ENCODE results near the gene GMDS.

DNA sequence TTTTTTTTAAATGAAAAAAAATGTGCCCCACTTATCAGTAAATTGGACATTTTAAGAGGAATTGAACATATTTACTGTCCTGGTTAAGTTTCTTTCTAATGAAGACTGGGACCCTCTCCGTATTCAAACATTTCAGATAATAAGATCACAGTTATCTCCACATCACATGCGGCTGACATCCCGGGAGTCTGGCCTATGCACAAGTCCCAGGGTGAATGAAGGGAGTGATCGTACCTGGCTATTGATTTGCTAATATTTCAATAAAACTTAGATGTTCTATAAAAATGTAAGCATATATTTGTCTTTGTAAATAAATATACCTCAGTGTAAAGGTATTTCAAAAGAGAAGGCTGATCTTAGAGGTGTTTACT is 577.6 kb downstream of the GMDS start:
- TF ChIP-seq ZNF70 (CRISPR knock-in tag; IDR thresholded peaks at IDR 0.05) (no peak), ZC3H10 (CRISPR knock-in tag; IDR thresholded peaks at IDR 0.05) (no peak), RARB (CRISPR knock-in tag; IDR thresholded peaks at IDR 0.05) (no peak), CREB5 (CRISPR knock-in tag; IDR thresholded peaks at IDR 0.05; ENCODE audit: low read depth) (no peak), PPARA (CRISPR knock-in tag; IDR thresholded peaks at IDR 0.05; ENCODE audit: borderline replicate concordance) (no peak), ZNF8 (CRISPR knock-in tag; IDR thresholded peaks at IDR 0.05) (no peak), SNAI2 (CRISPR knock-in tag; IDR thresholded peaks at IDR 0.05) (no peak), GLIS3 (CRISPR knock-in tag; IDR thresholded peaks at IDR 0.05) (no peak), ARNTL (CRISPR knock-in tag; IDR thresholded peaks at IDR 0.05; ENCODE audit: borderline replicate concordance, low read depth) (no peak), ZFP30 (CRISPR knock-in tag; IDR thresholded peaks at IDR 0.05) (no peak), TCF4 (CRISPR knock-in tag; IDR thresholded peaks at IDR 0.05; ENCODE audit: borderline replicate concordance) (no peak), POU6F1 (CRISPR knock-in tag; IDR thresholded peaks at IDR 0.05; ENCODE audit: borderline replicate concordance, low read depth) (no peak)
- TF ChIP-seq, protein P1, sequence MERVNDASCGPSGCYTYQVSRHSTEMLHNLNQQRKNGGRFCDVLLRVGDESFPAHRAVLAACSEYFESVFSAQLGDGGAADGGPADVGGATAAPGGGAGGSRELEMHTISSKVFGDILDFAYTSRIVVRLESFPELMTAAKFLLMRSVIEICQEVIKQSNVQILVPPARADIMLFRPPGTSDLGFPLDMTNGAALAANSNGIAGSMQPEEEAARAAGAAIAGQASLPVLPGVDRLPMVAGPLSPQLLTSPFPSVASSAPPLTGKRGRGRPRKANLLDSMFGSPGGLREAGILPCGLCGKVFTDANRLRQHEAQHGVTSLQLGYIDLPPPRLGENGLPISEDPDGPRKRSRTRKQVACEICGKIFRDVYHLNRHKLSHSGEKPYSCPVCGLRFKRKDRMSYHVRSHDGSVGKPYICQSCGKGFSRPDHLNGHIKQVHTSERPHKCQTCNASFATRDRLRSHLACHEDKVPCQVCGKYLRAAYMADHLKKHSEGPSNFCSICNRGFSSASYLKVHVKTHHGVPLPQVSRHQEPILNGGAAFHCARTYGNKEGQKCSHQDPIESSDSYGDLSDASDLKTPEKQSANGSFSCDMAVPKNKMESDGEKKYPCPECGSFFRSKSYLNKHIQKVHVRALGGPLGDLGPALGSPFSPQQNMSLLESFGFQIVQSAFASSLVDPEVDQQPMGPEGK (CRISPR knock-in tag; IDR thresholded peaks at IDR 0.05; ENCODE audit: borderline replicate concordance): no peak

Measured in SK-N-SH treated with all-trans-retinoic acid at 6 μM for 48 hours (cell line).